ENCODE data around the gene YY2.

The YY2 gene

GRCh38 chrX:21905313-21905712 lies 49.5 kb downstream of the YY2 start:
- no peak overlapping the region for H3K27ac ChIP-seq
- ChIA-PET CTCF (interaction anchor here (0.6 kb wide), 1 partner anchor 32 kb away, joined by 4 read pairs; no protein-coding TSS in a partner anchor), POLR2A (ENCODE audit: low non-redundant PET) (no interaction called here)
- TF ChIP-seq CTCF (conservative IDR thresholded peaks at IDR 0.05; ENCODE audit: low read depth) = no peak
- DNase-seq (ENCODE audit: low spot score) = no peak

- H3K27ac ChIP-seq = no peak overlapping the region
- no peak for TF ChIP-seq CTCF (conservative IDR thresholded peaks at IDR 0.05; ENCODE audit: low read depth)
- DNase-seq (ENCODE audit: low spot score) = no peak
- ChIA-PET CTCF (interaction anchor here (0.7 kb wide), 1 partner anchor 26 kb away, joined by 4 read pairs; no protein-coding TSS in a partner anchor), POLR2A (ENCODE audit: low non-redundant PET) (no interaction called here)
These were observed 50.2 kb downstream of the YY2 start for GRCh38 chrX:21905953-21906352.

GRCh38 chrX:21907260-21907659 lies 51.5 kb downstream of the YY2 start:
- TF ChIP-seq CTCF (conservative IDR thresholded peaks at IDR 0.05; ENCODE audit: low read depth) = no peak
- ChIA-PET CTCF (no interaction called here), POLR2A (ENCODE audit: low non-redundant PET) (no interaction called here)
- H3K27ac ChIP-seq = no peak overlapping the region
- DNase-seq (ENCODE audit: low spot score) = no peak
